Renal cortical epithelial cell (primary cell): ENCODE results near the gene TANC1. TPM values are rescaled to one million over a fixed set of nuclear protein-coding genes. Genes with fewer than 3 reads are reported as not detected.

Source experiments
- DNase-seq: peaks from one replicate; pipeline ENCODE4 v3.0.0-alpha.2; 2011; ENCODE audit warnings: low read depth
- total RNA-seq: library from RNA; depleted of rRNA; stranded (reverse); fragments of >200 nt; gene quantifications from 2 replicates; pipeline ENCODE4 v1.2.3, GENCODE V29; 2014

The TANC1 gene
- total RNA-seq, 1 donor from 2014 or later = 44.0 TPM

DNA sequence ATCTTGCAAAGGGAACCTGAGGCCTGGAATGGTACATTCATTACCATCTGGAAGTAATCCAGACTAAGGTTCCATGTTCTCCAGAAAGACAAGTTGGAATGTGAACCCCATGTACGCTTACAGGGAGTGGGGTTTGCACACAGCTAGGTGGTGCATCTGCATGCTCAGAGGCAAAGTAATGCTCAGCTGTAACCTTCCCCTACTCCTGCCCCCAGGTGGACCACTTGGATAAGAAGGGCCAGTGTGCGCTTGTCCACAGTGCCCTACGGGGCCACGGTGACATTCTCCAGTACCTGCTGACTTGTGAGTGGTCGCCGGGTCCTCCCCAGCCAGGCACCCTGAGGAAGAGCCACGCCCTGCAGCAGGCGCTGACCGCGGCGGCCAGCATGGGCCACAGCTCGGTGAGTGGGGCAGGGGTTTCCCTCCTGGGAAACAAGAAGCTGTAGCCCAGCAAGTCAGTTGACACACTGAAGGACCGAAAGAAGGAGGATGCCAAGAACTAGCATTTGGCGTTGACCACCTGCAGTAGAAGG, 228.0 kb downstream of the TANC1 start:
- no peak for DNase-seq

- DNase-seq = no peak
Observed at GRCh38 chr2:159199236-159199635, 230.8 kb downstream of the TANC1 start.

GRCh38 chr2:159199761-159200465, 231.5 kb downstream of the TANC1 start:
- no peak for DNase-seq

DNA sequence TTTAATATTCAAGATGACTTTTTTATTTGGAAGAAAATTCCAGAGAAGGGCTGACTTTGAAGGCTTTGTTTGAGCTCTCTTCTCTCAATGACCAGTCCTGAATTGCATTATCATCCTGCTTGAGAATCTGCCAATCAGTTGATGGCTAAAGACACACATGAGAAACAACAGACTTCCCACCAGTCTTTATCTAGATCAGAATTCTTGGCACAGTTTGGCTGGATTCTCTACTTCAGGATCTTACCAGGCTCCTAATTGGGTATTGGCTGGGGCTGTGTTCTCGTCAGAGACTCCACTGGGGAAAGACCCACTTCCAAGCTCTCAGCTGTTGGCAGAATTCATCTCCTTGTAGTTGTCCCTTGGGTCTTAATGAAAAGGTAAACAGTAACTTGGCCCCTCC, 232.1 kb downstream of the TANC1 start:
- DNase-seq = no peak

- DNase-seq = no peak
Observed at GRCh38 chr2:159201360-159202063, 233.1 kb downstream of the TANC1 start.

- peak; percentile 83 for DNase-seq
Observed at GRCh38 chr2:159202568-159203071, 234.2 kb downstream of the TANC1 start.

DNA sequence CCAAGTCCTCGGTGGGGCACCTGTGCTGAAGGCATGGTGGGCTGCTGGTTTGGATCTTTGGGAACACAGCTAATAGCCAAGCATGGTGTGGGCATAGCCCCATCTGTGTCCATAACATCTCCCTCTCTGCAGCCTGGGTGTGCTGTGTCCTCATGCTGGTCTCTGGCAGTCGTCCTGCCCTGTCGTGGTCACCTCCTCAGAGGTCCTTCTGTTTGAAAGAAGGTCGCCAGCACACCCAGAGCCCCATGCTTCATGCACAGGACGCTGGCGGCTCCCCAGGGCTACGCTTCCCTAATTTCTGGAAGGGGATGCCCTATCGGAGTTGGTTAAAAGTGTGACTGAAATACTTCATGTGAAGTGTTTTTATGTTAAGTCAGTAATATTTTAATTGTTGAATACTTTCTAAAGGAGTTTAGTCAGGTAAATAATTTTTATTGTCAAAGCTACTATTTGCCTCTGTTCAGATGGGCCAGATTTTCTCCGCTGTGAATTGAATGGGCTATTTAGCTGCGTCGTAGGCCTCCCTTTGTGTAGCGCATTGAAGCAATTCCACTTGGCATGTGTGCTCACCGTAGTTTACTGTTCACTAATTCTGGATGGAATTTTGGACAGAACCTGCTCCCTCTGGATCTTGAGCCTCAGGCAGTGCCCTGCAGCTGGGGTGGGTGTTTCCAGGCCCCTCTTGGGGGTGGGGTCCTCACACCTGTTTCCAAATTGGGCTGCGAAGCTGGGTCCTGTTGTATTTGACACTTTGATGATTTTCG, 236.1 kb downstream of the TANC1 start:
- DNase-seq = no peak

DNA sequence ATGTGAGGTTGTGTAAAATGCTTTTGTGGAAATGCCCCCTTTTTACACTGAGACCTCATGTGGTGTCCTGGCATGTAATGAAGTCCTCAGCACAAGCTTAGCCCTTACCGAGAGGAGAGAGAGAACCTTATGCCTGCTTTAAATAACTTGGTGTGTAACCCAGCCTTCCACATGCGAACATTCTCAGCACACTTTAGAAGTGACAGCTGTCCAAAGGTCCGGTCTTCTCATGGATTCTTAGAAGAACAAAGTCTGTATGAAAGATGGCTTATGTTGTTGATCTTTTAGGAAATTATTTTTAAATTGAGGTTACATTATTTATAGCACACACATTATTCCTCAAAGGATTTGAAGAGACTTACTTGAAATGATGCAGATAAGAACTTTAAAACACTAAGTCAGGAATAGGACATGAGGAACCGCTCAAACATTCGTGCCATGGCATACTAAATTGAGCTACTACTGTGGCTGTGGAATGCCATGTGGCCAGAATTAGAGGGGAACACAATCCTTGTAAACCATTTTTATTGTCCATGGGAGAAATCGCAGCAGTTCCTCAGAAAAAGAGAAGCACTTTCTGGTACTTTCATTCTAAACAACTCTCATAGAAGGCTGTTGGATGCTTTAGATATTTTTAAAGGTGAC, 238.4 kb downstream of the TANC1 start:
- DNase-seq = no peak

GRCh38 chr2:159208438-159208837, 240.0 kb downstream of the TANC1 start:
- no peak for DNase-seq

- no peak for DNase-seq
Observed at GRCh38 chr2:159209341-159210306, 241.2 kb downstream of the TANC1 start.

DNA sequence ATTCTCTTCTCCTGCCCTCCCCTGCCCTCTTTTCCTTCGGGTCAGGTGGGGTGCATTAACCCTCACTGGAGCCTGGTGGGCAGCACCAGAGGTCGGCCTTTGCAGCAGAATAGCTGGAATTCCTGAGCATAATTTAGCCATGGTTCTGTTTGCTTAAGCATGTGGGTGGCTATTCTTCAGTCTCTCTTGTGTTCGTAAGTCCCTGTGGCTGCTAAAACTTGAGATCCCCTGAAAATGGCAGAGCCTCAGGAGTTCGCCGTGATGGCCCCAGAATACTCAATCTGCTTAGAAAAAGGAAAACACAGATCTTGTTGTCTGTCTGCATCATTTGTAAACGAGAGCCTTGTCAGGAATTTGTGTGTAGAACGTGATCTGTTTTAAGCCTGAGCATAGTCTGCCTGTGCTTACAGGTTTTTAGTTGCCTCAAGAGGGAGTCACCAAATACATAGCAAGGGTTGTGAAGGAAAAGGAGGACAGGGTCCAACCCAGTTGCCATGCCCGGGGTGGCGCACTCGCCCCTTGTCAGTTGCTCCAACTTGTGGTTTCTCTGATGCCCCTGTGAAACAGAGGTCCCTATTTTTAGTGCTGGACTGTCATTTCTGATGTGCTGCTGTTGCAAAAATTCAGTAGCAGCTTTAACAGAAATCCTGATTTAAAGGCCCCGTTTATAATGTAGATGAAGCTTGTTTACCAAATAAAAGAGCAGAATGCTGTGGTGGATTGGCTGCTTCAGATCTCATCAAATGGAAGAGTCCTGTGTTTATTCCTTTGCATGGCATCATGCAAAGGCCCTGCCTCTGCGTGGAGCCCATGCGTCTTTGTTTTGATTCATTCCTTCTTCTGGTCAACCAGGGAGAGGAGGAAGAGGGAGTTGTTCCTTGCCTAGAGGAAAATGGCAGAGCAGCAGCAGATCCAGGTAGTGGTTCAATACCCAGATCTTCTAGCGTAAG, 243.3 kb downstream of the TANC1 start:
- peak; percentile 80 for DNase-seq

- DNase-seq = no peak
Observed at GRCh38 chr2:159213296-159213695, 244.9 kb downstream of the TANC1 start.

DNA sequence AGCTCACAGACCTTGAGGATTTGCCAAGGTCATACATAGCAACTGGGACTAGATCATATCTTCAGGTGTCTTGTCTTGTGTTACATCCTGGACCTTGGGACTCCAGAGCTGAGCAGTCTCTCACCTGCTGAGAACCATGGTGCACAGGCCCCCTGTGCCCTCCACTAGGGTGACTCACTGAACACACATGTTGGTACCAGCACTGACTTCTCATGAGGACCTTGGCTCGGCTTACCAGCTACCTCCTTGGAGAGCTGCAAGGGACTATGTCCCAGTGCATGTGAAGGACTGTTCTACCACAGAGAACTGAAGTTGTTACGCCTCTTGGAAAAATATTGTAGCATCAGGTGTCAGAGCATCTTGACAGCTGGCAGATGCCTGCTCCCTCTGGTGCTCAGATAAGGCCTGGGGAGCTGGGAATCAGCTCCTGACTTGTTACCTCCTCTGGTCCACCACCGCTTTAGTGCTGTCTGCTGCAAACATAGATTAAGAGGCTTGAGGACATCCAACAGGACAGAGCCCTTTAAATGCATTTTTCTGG, 246.0 kb downstream of the TANC1 start:
- DNase-seq = no peak

DNA sequence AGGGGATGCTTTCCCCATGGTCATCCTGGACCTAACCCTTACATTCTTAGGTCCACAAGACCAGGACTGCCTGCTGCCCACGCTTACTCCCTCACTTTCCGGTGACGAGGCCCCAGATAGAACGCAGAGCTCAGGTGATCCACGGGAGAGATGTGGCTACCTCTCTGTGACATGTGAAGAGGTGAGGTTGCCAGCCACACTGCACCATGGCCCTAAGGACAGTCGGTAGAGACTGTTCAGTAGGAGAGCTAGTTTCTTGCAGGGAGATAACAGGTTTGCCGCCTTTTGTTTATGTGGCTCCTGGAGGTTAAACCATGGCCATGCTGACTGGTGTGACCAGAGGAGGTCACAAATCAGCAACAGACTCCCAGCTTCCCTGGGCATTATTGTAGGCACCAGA, 246.7 kb downstream of the TANC1 start:
- no peak for DNase-seq

- DNase-seq = no peak
Observed at GRCh38 chr2:159217676-159218075, 249.2 kb downstream of the TANC1 start.

DNA sequence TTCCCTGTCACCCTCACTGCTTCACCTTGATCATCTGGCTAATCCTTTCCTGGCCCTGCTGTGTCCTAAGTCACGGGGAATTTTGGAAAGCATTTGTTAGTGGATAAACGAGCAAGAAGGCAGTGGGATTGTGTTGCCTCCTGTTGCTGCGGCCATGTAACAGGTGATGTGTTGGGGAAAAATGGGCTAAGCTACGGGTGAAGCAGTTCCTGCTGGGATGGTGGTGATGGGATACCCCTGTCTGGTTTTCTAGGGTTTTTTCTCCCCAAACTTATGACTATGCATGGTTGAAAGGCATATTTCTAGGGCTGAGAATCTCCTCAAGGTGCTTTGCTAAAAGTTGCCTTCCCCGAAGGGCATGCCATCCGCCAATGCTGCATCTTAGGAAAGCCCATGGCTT, 249.9 kb downstream of the TANC1 start:
- DNase-seq = no peak

DNA sequence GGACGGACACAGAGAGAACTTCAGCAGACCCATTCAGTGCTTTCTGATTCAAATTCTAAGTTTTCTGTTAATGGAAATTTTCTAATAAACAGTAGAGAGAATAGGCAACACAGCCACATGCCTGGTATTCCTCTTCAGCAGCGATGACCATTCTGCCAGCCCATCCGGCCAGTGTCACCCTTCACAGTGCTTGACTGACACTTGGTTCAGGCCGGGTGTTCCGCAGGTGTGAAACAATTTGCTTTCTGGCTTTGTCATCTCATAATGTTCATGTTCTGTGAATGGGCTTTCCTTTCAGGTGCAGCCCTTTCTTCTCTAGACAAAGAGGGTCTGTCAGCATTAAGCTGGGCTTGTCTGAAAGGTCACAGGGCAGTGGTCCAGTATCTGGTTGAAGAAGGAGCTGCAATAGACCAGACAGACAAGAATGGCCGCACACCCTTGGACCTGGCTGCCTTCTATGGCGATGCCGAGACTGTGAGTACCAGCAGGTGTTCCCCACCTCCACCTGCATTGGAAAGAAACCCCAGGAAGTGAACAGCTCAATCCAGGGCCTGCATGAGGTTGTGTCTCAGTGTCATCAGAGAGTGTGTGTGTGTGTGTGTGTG, 251.1 kb downstream of the TANC1 start:
- no peak for DNase-seq

- no peak for DNase-seq
Observed at GRCh38 chr2:159224061-159224813, 255.8 kb downstream of the TANC1 start.
